GOT3 (cell line): Measurements from ENCODE around the gene SIK3.

ENCODE experiments used
- DNase-seq: peaks from one replicate; lab custom pipeline; 2025; ENCODE audit warnings: mixed read lengths; lab: John Stamatoyannopoulos, UW

The SIK3 gene

GRCh38 chr11:116970485-116971292 is 127.5 kb downstream of the SIK3 start:
- DNase-seq: no peak

- DNase-seq: no peak
Observed at GRCh38 chr11:116969694-116970093, 128.5 kb downstream of the SIK3 start.

GRCh38 chr11:116964269-116964668 is 134.0 kb downstream of the SIK3 start:
- DNase-seq: no peak

GRCh38 chr11:116963813-116964212 is 134.4 kb downstream of the SIK3 start:
- no peak for DNase-seq

GRCh38 chr11:116962108-116962507 is 136.1 kb downstream of the SIK3 start:
- no peak for DNase-seq

GRCh38 chr11:116960930-116961329 is 137.3 kb downstream of the SIK3 start:
- no peak for DNase-seq

GRCh38 chr11:116958246-116958645 is 140.0 kb downstream of the SIK3 start:
- no peak for DNase-seq

- DNase-seq: no peak
Observed at GRCh38 chr11:116955949-116956348, 142.3 kb downstream of the SIK3 start.

- no peak for DNase-seq
Observed at GRCh38 chr11:116955548-116955947, 142.7 kb downstream of the SIK3 start.

- no peak for DNase-seq
Observed at GRCh38 chr11:116953530-116954285, 144.5 kb downstream of the SIK3 start.

- DNase-seq: no peak
Observed at GRCh38 chr11:116951762-116952161, 146.5 kb downstream of the SIK3 start.

GRCh38 chr11:116950210-116950609 is 148.0 kb downstream of the SIK3 start:
- DNase-seq: no peak

GRCh38 chr11:116948391-116948790 is 149.8 kb downstream of the SIK3 start:
- DNase-seq: no peak

- no peak for DNase-seq
Observed at GRCh38 chr11:116946414-116946813, 151.8 kb downstream of the SIK3 start.

- no peak for DNase-seq
Observed at GRCh38 chr11:116939499-116939898, 158.7 kb downstream of the SIK3 start.

GRCh38 chr11:116938471-116939070 is 159.7 kb downstream of the SIK3 start:
- no peak for DNase-seq

- no peak for DNase-seq
Observed at GRCh38 chr11:116936754-116937446, 161.3 kb downstream of the SIK3 start.

- no peak for DNase-seq
Observed at GRCh38 chr11:116935514-116935913, 162.7 kb downstream of the SIK3 start.

GRCh38 chr11:116935089-116935488 is 163.1 kb downstream of the SIK3 start:
- no peak for DNase-seq

GRCh38 chr11:116933961-116934360 is 164.3 kb downstream of the SIK3 start:
- DNase-seq: no peak

- no peak for DNase-seq
Observed at GRCh38 chr11:116932181-116932580, 166.0 kb downstream of the SIK3 start.
